GM21447 (cell line): Measurements from ENCODE around the gene ASGR2.

ENCODE experiments used
- ATAC-seq: cut with Tn5 transposase; IDR thresholded peaks from one replicate; pipeline ENCODE4 v1.9.1; 2021; ENCODE audit not compliant: unreplicated experiment

The ASGR2 gene

DNA sequence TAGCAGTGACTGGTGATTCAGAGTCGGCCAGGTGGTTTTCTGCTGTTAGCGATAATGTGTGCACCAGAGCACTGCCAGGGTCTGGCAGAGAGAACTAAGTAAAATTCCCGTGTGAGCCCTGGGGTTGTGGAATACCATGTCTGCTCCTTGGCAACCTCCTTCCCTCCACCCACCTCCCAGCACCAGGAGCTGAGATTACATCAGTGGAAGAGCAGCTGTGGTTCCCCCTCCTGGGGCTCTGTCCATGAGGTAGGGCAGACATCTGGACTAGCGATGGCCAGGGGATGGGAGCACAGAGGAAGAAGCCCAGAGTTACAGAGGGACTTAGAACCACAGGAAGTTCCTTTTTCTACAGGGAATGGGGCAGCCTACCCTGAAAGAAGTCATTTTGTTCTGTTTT is 50.4 kb downstream of the ASGR2 start:
- ATAC-seq: no peak

DNA sequence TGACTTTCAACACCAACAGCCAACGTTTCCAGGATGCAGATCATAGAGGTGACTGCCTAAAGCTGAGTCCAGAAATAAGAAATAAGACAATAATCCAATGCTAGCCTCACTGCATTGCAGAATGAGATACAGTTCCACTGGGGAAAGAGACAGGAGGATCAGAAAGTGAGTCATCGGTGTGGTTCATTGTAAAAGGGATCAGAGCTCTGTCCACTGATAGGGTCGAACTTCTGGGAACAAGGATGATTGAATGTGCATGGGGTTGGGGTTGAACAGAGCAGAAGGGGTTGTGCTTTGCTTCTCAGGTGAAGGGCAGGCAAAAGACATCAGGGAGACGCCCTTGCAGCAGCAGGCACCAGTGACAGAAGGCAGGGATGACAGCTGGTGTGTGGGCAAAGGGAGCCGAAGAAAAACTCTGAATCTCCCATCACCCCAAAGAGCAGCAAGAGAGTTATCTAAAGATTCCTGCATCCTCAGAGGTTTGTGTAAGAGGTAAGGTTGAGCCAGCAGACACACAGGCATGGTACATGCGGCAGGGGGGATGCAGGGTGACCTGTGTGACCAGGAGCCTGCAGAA is 51.0 kb downstream of the ASGR2 start:
- no peak for ATAC-seq

DNA sequence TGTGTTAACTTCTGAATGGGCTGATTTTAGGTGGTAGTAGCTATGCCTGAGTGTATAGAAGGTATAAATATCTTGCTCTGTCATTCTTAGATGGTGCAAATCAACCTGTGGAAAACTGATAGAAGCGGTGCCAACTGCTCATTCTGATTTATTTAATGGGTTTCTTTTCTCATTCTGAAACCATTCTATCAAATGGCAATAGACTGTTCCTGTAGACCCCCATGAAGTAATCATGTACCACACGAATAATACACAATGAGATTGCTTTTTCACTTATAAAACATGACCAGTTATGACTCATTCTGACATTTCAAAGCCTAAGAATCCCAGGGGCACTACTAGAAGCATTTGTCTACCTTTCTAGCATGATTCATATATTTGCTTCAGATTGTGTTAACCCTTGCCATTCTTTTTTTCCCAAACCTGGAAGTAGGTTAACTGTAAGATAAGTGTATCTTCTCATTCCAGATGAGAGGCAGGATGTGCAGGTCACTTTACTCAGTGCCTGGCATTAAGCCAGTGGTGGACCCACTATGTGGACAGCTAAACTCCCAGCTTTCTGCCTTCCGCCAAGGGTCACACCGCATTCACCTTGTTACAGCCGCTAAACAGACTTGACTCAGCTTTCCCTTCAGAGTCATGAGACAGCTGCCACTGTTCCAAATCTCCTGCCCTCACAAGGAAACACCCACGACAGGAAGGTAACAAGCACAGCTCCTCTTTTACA is 54.3 kb downstream of the ASGR2 start:
- ATAC-seq: no peak

DNA sequence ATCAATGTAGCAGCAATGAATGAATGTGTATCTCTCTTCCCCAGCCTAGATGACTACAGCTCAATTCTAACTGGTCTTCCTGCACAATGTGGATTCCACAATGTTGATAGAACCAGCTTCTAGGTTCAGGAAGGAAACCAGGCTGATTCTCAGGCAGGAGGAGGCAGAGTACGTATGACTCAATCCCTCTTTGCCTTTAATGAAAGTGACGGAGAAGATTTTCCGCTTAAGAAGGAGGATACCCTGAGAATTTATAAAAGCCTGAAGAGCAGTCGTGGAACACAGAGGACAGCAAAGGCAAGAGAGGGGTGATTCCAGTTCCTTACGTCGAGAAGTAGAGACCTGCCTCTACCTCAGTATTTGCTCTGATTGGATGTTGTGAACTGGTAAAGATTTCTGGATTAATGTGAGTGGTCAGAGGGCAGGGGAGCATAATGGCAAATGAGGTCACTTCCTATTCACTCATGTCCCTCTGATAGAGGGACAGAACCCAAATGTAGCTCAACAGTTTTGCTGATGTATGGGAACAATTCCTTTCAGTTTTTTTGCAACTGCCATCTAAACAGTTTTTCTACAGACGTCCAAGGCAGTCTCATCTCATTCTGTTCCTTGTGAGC is 55.7 kb downstream of the ASGR2 start:
- ATAC-seq: no peak

DNA sequence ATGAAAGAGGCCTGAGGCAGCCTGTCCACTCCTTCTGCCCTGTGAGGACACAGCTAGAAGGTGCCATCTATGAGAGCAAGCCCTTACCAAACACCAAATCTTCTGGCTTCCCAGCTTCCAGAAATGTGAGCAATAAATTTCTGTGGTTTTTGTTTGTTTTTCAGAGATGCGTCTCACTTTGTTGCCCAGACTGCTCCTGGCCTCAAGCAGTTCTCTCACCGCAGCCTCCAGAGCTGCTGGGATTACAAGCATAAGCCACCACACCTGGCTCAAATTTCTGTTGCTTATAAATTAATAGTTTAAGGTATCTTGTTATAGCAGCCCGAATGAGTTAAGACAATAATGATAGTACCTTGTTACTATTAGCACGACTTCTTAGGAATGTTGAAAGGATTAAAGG is 58.2 kb downstream of the ASGR2 start:
- no peak for ATAC-seq
